GM23338 (cell line): ENCODE data around the gene POLE. TPM values are rescaled to one million over a fixed set of nuclear protein-coding genes. Genes with fewer than 3 reads are reported as not detected.

Source experiments
- ATAC-seq: fragments of 200-7000 bp; cut with Tn5 transposase; 3 replicates; pipeline ENCODE4 v1.9.1; 2020
- DNase-seq: peaks from one replicate; pipeline ENCODE4 v3.0.0-alpha.2; 2015; ENCODE audit warnings: low spot score
- H2AFZ ChIP-seq: fragments of 200-600 bp; sonication (generic); 2 replicates; pipeline ENCODE4 v1.8.0; 2016; ENCODE audit warnings: antibody characterized with exemption, mild to moderate bottlenecking, moderate library complexity
- H3F3A ChIP-seq: fragments of 200-600 bp; sonication (generic); replicated peaks from 2 replicates; pipeline ENCODE4 v1.8.0; 2017; ENCODE audit warnings: antibody characterized with exemption, mixed run types, low read depth
- H3K27ac ChIP-seq: fragments of 200-600 bp; sonication (generic); 2 replicates; pipeline ENCODE4 v1.6.1; 2016; ENCODE audit warnings: low read depth
- H3K27me3 ChIP-seq: fragments of 200-600 bp; sonication (generic); 2 replicates; pipeline ENCODE4 v1.8.0; 2016; ENCODE audit warnings: mild to moderate bottlenecking, mixed run types, moderate library complexity; ENCODE audit not compliant: insufficient read depth
- H3K36me3 ChIP-seq: fragments of 200-600 bp; sonication (generic); 2 replicates; pipeline ENCODE4 v1.8.0; 2016; ENCODE audit warnings: mild to moderate bottlenecking; ENCODE audit not compliant: insufficient read depth
- H3K4me1 ChIP-seq: fragments of 200-600 bp; sonication (generic); 2 replicates; pipeline ENCODE4 v1.8.0; 2016; ENCODE audit warnings: mild to moderate bottlenecking, moderate library complexity; ENCODE audit not compliant: insufficient read depth
- H3K4me2 ChIP-seq: fragments of 200-600 bp; sonication (generic); 2 replicates; pipeline ENCODE4 v1.7.1; 2017; ENCODE audit warnings: mixed run types
- H3K4me3 ChIP-seq: fragments of 200-600 bp; sonication (generic); 2 replicates; pipeline ENCODE4 v1.6.1; 2016; ENCODE audit warnings: mixed run types
- H3K79me2 ChIP-seq: fragments of 200-600 bp; sonication (generic); replicated peaks from 2 replicates; pipeline ENCODE4 v1.8.0; 2017; ENCODE audit warnings: mild to moderate bottlenecking; ENCODE audit not compliant: insufficient read depth
- H3K9me2 ChIP-seq: fragments of 200-600 bp; sonication (generic); 2 replicates; pipeline ENCODE4 v1.8.0; 2017; ENCODE audit not compliant: insufficient read depth
- H4K20me1 ChIP-seq: fragments of 200-600 bp; sonication (generic); replicated peaks from 2 replicates; pipeline ENCODE4 v1.8.0; 2017; ENCODE audit warnings: mild to moderate bottlenecking; ENCODE audit not compliant: insufficient read depth
- H3K27ac Mint-ChIP-seq: 2 replicates; pipeline ENCODE4 v1.8.0; 2020; ENCODE audit warnings: inconsistent platforms, mild to moderate bottlenecking, moderate library complexity, mixed read lengths
- H3K27me3 Mint-ChIP-seq: 3 replicates; pipeline ENCODE4 v1.8.0; 2022; ENCODE audit warnings: low read depth, mild to moderate bottlenecking, moderate library complexity, mixed read lengths, inconsistent platforms; ENCODE audit not compliant: insufficient read depth, poor library complexity
- H3K36me3 Mint-ChIP-seq: 3 replicates; pipeline ENCODE4 v1.8.0; 2021; ENCODE audit warnings: low read depth, mild to moderate bottlenecking, inconsistent platforms, moderate library complexity, mixed read lengths
- H3K4me1 Mint-ChIP-seq: 3 replicates; pipeline ENCODE4 v1.8.0; 2020; ENCODE audit warnings: mild to moderate bottlenecking, inconsistent platforms, mixed read lengths
- H3K4me3 Mint-ChIP-seq: 3 replicates; pipeline ENCODE4 v1.8.0; 2021; ENCODE audit warnings: moderate library complexity, mild to moderate bottlenecking, inconsistent platforms, mixed read lengths
- H3K9me3 Mint-ChIP-seq: 3 replicates; pipeline ENCODE4 v1.8.0; 2020; ENCODE audit warnings: moderate library complexity, mild to moderate bottlenecking, inconsistent platforms, mixed read lengths
- CREB1 ChIP-seq: fragments of 250-450 bp; sonication (Bioruptor Pico); IDR thresholded peaks from 2 replicates; pipeline ENCODE4 v1.5.0; 2020; ENCODE audit warnings: low read depth, mild to moderate bottlenecking, moderate library complexity
- ETS1 ChIP-seq: IDR thresholded peaks from 2 replicates; pipeline ENCODE4 v1.6.1; 2016; ENCODE audit warnings: antibody characterized with exemption
- EZH2 ChIP-seq: fragments of 200-600 bp; sonication (generic); IDR thresholded peaks from one replicate; pipeline ENCODE4 v1.8.0; 2017; ENCODE audit warnings: antibody characterized with exemption, mild to moderate bottlenecking, low read depth; ENCODE audit not compliant: unreplicated experiment
- NANOG ChIP-seq: IDR thresholded peaks from 2 replicates; pipeline ENCODE4 v1.6.1; 2016; ENCODE audit warnings: antibody characterized with exemption, borderline replicate concordance
- POLR2AphosphoS5 ChIP-seq: IDR thresholded peaks from 2 replicates; pipeline ENCODE4 v1.6.1; 2016; ENCODE audit warnings: antibody characterized with exemption, low read depth
- STAT1 ChIP-seq: IDR thresholded peaks from one replicate; pipeline ENCODE4 v1.6.1; 2016; ENCODE audit warnings: antibody characterized with exemption; ENCODE audit not compliant: unreplicated experiment
- ZNF114 ChIP-seq: fragments of 250-450 bp; sonication (Bioruptor Pico); IDR thresholded peaks from 2 replicates; pipeline ENCODE4 v1.5.0; 2020; ENCODE audit warnings: mild to moderate bottlenecking, moderate library complexity
- ZNF331 ChIP-seq: fragments of 250-450 bp; sonication (Bioruptor Pico); IDR thresholded peaks from 2 replicates; pipeline ENCODE4 v1.5.0; 2020; ENCODE audit warnings: low read depth, mild to moderate bottlenecking, moderate library complexity
- ZNF462 ChIP-seq: fragments of 250-450 bp; sonication (Bioruptor Pico); IDR thresholded peaks from 2 replicates; pipeline ENCODE4 v1.5.0; 2020; ENCODE audit warnings: mild to moderate bottlenecking, moderate library complexity
- polyA plus RNA-seq: library from polyadenylated mRNA; unstranded; fragments of >200 nt; fragmentation: Nextera tagmentation; extraction: Ambion mirVana; gene quantifications from 2 replicates; pipeline ENCODE4 v1.2.1, GENCODE V29; 2016
- total RNA-seq: library from RNA; depleted of rRNA; stranded (reverse); fragments of >200 nt; shearing (Covaris generic); gene quantifications from 2 replicates; pipeline ENCODE4 v1.2.3, GENCODE V29; 2014
- TF ChIP-seq, protein P1 (sequence below): IDR thresholded peaks from one replicate; pipeline ENCODE4 v1.6.1; 2018; ENCODE audit warnings: antibody characterized with exemption; ENCODE audit not compliant: unreplicated experiment

The POLE gene
- total and polyA plus RNA-seq, 2 experiments from 2014 or later, result 33.6 to 125 TPM

DNA sequence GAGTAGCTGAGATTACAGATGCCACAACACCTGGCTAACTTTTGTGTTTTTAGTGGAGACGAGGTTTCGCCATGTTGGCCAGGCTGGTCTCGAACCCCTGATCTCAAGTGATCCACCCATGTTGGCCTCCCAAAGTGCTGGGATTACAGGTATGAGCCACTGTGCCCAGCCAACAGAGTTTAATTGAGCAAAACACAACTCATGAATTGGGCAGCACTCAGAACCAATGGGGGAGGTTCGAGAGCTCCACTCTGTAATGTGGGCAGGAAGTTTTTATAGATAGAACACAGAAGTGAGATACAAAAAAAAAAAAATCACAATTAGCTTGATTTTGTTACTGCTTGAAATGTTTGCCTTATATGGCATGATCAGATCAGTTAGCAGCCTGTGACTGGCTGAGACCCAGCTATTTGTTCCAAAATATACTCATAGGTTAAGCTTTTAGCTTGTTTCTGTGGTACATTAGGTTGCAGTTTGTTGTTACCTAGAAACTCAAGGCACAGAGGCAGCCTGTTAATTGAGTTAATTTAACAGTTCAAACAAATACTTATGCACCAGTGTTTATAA lies 69.9 kb downstream of the POLE start:
- Histone ChIP-seq H3K36me3 (no peaks in the 10 kb centered on the region), H3K4me3 (no peak overlapping the region), H3K27me3 (peaks cover 77% of the 10 kb centered on the region), H4K20me1 (0 out of 2 replicates have a peak, but pooled peaks cover 6% of the 10 kb centered on the region), H3K4me1 (peaks cover 6% of the 10 kb centered on the region; the same call in 1 of the 2 replicates), H3F3A (0 out of 2 replicates have a peak, but pooled peaks cover 3% of the 10 kb centered on the region), H3K27ac (no peak overlapping the region), H3K9me2 (no peaks in the 10 kb centered on the region), H3K79me2 (no peaks in the 10 kb centered on the region), H2AFZ (no peak overlapping the region), H3K4me2 (no peak overlapping the region)
- Mint-ChIP-seq H3K4me1 (peaks cover 5% of the 10 kb centered on the region; the same call in 2 of the 3 replicates), H3K4me3 (no peak overlapping the region; the same call in 2 of the 3 replicates), H3K27me3 (peaks cover 68% of the 10 kb centered on the region), H3K36me3 (peaks cover 12% of the 10 kb centered on the region), H3K27ac (no peak overlapping the region), H3K9me3 (peaks cover 34% of the 10 kb centered on the region)
- DNase-seq (no peak), ATAC-seq (no peak)
- TF ChIP-seq ZNF114 (no peak), ZNF331 (no peak), EZH2 (no peak), CREB1 (CRISPR knock-in tag) (no peak), STAT1 (no peak), ETS1 (no peak), ZNF462 (CRISPR knock-in tag) (no peak), POLR2AphosphoS5 (no peak), NANOG (no peak)
- TF ChIP-seq, protein P1, sequence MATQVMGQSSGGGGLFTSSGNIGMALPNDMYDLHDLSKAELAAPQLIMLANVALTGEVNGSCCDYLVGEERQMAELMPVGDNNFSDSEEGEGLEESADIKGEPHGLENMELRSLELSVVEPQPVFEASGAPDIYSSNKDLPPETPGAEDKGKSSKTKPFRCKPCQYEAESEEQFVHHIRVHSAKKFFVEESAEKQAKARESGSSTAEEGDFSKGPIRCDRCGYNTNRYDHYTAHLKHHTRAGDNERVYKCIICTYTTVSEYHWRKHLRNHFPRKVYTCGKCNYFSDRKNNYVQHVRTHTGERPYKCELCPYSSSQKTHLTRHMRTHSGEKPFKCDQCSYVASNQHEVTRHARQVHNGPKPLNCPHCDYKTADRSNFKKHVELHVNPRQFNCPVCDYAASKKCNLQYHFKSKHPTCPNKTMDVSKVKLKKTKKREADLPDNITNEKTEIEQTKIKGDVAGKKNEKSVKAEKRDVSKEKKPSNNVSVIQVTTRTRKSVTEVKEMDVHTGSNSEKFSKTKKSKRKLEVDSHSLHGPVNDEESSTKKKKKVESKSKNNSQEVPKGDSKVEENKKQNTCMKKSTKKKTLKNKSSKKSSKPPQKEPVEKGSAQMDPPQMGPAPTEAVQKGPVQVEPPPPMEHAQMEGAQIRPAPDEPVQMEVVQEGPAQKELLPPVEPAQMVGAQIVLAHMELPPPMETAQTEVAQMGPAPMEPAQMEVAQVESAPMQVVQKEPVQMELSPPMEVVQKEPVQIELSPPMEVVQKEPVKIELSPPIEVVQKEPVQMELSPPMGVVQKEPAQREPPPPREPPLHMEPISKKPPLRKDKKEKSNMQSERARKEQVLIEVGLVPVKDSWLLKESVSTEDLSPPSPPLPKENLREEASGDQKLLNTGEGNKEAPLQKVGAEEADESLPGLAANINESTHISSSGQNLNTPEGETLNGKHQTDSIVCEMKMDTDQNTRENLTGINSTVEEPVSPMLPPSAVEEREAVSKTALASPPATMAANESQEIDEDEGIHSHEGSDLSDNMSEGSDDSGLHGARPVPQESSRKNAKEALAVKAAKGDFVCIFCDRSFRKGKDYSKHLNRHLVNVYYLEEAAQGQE, result no peak
